Measurements from ENCODE around the gene HOXD13. TPM values are rescaled to one million over a fixed set of nuclear protein-coding genes. Genes with fewer than 3 reads are reported as not detected.

The HOXD13 gene
- total RNA-seq, 3 donors from 2014 or later = not detected

DNA sequence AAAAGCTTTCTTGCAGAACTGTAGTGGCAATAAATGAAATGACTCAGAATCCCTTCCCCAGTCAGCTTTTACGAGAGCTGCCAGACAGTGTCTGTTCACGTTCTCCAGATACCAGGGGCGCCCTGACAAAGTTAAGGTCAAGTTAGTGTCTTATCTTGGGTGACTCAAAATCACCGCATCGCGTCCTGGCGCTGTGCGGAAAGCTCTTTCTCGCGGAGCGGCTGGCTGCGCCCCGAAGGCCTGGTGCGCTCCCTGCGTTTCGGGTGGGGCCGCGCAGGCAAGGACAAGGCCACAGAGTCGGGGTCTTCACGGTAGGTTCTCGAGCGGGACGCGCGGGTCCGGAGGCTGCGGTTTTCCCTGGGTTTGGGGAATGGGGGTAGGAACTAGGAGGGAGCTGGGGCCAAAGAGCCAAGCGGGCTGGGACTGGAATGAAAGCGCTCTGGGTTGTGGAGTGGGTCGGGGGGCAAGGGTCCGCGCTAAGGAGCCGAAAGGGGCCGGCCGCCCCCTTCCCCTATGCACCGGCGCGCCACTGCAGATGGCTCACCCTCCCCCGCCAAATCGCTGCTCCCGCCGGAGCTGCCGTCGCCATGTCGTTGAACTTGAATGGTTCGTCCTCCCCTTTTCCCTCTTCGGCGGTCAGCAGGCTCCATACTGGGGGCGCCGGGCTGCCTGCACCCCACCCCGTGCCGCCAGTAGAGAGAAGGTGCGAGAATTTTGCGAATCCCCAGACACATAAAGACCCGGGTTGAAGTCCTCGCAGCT lies 12.0 kb downstream of the HOXD13 start:
- peaks cover 3% of the 10 kb centered on the region for H3K9me3 Mint-ChIP-seq
- ATAC-seq = no peak
- DNase-seq = no peak
- peaks cover 83% of the 10 kb centered on the region for H3K27me3 Mint-ChIP-seq (ENCODE audit: low read depth)
- H3K4me3 Mint-ChIP-seq = no peak overlapping the region
- H3K36me3 Mint-ChIP-seq (ENCODE audit: insufficient read depth) = no peaks in the 10 kb centered on the region
- peaks cover 14% of the 10 kb centered on the region for H3K4me1 Mint-ChIP-seq (ENCODE audit: low read depth)

DNA sequence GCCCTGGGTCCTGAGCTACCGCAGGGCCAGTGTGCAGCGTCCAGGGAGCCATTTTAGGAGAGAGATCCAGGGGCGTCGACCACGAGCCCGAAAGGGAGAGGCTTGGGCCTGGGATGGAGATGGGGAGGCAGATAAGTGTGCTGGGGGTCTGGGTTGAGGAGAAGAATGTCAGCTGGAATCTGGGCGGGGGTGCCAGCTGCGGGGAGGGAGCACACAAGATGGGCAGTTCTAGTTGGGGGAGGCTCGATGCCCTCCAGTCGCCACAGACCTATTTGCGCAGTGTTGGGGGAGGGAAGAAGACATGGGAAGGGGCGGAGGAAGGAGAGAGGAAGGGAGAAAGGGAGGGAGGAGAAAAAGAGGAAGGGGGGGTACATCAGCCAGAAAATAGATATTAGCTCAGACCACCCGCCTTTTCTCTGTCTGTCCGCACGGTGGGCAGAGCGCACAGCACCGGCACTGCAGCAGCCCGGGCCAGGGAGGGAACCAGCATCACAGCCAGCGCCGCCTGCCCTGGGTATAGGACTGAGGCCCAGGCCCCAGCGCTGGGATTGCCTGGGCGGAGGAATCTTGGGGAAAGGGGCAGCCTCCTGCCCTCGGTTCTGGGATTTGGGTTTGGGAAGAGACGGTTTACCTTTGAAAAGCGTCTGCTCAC lies 12.7 kb downstream of the HOXD13 start:
- Mint-ChIP-seq H3K4me3 (no peak overlapping the region), H3K4me1 (ENCODE audit: low read depth) (peaks cover 14% of the 10 kb centered on the region), H3K27me3 (ENCODE audit: low read depth) (peaks cover 86% of the 10 kb centered on the region), H3K9me3 (peaks cover 4% of the 10 kb centered on the region), H3K36me3 (ENCODE audit: insufficient read depth) (no peaks in the 10 kb centered on the region)
- ATAC-seq = no peak
- no peak for DNase-seq

DNA sequence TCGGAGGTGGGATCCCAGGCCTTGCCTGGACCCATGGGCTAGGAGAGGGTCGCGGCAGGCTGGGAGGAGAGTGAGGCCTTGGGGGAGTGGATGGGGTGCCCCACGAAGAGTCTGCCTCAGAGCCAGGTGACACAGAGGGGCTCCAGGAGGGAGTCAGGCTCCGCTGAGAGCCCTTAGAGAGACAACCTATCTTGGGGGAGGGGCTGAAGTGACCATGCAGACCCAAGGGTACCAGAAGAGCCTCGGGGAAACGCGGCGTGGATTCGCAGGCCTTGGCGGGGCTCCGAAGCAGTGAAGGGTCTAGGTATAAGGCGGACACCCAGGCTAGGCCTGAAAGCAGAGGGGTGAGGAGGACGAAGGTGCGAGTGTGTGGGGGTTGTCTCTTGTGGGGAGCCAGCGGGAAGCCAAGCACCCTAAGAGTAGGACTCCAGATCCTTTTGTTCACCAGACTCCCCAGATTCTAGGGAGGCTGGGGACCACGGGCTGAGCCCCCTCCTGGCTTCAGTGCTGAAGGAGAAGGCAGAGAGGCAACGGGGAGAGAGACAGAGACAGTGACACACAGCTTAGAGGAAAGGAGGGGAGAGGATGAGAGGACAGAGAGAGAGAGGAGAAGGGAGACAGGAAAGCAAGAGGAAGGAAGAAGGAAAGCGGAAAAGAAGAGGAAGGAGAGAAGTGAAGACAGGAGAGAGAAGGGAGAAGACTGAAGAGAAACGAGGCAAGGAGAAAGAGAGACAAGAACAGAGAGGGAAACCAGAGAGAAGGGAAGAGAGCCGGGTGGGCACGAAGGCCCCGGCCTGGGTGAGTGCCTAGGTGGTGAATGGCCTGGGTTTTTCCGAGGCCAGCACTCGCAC lies 13.4 kb downstream of the HOXD13 start:
- Mint-ChIP-seq H3K27me3 (ENCODE audit: low read depth) (peaks cover 86% of the 10 kb centered on the region), H3K9me3 (peaks cover 4% of the 10 kb centered on the region), H3K4me3 (peak overlapping the region; percentile 34), H3K36me3 (ENCODE audit: insufficient read depth) (no peaks in the 10 kb centered on the region), H3K4me1 (ENCODE audit: low read depth) (peaks cover 14% of the 10 kb centered on the region)
- peak; percentile 15 to 16 for ATAC-seq
- DNase-seq = no peak

DNA sequence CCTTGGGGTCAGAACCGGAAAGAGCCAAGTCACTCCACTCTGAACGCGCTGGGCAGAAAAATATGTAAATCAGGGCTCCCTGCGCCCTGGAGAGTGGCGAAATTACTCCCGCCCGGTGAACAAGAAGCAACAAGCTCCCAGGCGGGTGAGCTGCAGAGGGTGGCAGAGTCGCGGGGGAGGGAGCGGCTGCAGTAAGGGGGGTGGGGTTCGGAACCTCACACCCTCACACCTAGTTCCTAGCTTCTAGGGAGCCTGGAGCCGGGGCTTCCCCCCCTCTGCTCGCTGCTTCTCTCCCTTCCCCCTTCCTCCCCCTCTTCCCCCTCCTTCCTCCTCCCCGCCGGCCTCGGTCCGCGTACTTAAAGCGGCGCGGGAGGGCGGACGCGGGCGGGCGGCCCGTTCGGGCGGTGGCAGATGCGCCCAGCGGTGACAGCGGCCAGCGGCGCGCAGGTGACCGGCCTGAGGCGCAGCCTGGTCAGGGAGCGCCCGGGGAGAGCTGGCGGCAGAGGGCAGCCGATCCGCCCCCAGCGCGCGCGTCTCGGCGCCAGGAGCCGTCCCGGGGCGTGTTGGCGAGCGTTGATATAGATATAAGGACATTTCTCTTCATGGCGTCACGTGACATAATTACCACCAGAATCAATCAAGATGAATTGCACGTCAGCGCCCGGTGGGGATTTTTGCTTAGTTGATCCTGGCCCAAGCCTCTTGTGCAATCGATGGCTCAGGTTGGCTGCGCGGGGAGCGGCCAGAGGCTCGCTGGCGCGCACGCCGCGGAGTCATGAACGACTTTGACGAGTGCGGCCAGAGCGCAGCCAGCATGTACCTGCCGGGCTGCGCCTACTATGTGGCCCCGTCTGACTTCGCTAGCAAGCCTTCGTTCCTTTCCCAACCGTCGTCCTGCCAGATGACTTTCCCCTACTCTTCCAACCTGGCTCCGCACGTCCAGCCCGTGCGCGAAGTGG lies 14.3 kb downstream of the HOXD13 start, which contains the start of gene HOXD11:
HOXD11 (plus strand) TSS at position 700 of the 959 bp plus-strand sequence; CDS start at position 776, 76 bp downstream.
- peak; percentile 25 to 36 for ATAC-seq
- Mint-ChIP-seq H3K27me3 (ENCODE audit: low read depth) (peaks cover 85% of the 10 kb centered on the region), H3K4me3 (peak within 1 kb of the TSS; percentile 54), H3K9me3 (peaks cover 4% of the 10 kb centered on the region), H3K36me3 (ENCODE audit: insufficient read depth) (no peaks in the 10 kb centered on the region), H3K4me1 (ENCODE audit: low read depth) (peaks cover 16% of the 10 kb centered on the region)
- no peak for DNase-seq

DNA sequence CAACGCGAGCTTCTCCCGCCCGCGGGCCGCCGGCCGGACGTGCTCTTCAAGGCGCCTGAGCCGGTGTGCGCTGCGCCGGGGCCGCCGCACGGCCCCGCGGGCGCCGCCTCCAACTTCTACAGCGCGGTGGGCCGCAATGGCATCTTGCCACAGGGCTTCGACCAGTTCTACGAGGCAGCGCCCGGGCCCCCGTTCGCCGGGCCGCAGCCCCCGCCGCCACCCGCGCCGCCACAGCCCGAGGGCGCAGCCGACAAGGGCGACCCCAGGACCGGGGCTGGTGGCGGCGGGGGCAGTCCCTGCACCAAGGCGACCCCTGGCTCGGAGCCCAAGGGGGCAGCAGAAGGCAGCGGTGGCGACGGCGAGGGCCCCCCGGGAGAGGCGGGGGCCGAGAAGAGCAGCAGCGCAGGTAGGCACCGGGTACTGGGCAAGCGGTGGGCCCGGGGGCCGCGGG lies 15.2 kb downstream of the HOXD13 start:
- no peak for DNase-seq
- ATAC-seq = no peak
- Mint-ChIP-seq H3K27me3 (ENCODE audit: low read depth) (peaks cover 85% of the 10 kb centered on the region), H3K36me3 (ENCODE audit: insufficient read depth) (no peaks in the 10 kb centered on the region), H3K9me3 (peaks cover 4% of the 10 kb centered on the region), H3K4me3 (no peak overlapping the region), H3K4me1 (ENCODE audit: low read depth) (peaks cover 16% of the 10 kb centered on the region)

DNA sequence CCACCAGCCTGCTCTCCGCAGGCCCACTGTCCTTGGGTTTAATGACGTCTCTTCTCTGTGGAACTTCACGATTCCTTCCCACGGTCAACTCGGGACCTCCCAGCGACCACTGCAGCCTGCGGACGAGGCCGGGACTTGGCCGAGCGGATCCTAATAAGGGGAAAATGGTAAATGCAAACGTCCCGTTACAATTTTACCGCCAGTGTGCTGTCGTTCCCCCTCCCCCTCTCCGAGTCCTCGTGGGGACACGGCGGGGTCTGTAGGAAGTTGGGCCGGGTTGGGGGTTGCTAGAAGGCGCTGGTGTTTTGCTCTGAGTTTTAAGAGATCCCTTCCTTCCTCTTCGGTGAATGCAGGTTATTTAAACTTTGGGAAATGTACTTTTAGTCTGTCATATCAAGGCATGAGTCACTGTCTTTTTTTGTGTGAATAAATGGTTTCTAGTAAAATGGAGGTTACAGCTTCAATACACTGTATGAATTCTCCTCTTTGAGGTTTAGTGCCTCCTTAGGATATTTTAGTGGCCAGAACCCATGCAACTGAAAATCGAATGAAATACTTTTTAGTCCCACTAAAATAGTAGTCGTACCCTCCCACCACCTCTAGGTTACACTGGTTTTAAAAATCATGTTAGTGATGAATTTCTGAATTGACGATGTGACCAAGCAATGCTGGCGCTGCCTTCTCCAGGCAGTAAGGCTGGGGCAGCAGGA lies 16.8 kb downstream of the HOXD13 start:
- DNase-seq = no peak
- ATAC-seq = no peak
- no peaks in the 10 kb centered on the region for H3K36me3 Mint-ChIP-seq (ENCODE audit: insufficient read depth)
- peaks cover 4% of the 10 kb centered on the region for H3K9me3 Mint-ChIP-seq
- peaks cover 86% of the 10 kb centered on the region for H3K27me3 Mint-ChIP-seq (ENCODE audit: low read depth)
- H3K4me1 Mint-ChIP-seq (ENCODE audit: low read depth) = peaks cover 16% of the 10 kb centered on the region
- H3K4me3 Mint-ChIP-seq = no peak overlapping the region

DNA sequence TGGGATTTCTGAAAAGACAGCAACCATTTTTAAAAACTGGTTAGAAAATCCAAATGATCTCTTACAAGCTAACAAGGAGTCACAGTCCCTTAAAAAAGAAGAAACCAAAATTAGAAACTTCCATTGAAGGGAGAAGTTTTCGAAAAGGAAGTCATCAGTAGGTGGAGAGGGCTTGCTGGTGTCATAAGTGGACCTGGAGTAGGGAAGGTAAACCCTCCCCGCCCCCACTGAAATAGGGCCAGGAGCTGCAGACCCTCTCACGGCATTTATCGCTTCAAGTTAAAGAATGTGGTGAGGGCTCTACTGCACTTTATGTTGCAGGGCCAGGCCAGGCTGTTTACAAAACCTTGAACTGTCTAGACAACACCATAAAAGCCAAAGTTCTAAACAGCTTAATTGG lies 17.4 kb downstream of the HOXD13 start:
- DNase-seq (no peak), ATAC-seq (no peak)
- peaks cover 16% of the 10 kb centered on the region for H3K4me1 Mint-ChIP-seq (ENCODE audit: low read depth)
- H3K27me3 Mint-ChIP-seq (ENCODE audit: low read depth) = peaks cover 86% of the 10 kb centered on the region
- H3K36me3 Mint-ChIP-seq (ENCODE audit: insufficient read depth) = no peaks in the 10 kb centered on the region
- peaks cover 4% of the 10 kb centered on the region for H3K9me3 Mint-ChIP-seq
- no peak overlapping the region for H3K4me3 Mint-ChIP-seq

DNA sequence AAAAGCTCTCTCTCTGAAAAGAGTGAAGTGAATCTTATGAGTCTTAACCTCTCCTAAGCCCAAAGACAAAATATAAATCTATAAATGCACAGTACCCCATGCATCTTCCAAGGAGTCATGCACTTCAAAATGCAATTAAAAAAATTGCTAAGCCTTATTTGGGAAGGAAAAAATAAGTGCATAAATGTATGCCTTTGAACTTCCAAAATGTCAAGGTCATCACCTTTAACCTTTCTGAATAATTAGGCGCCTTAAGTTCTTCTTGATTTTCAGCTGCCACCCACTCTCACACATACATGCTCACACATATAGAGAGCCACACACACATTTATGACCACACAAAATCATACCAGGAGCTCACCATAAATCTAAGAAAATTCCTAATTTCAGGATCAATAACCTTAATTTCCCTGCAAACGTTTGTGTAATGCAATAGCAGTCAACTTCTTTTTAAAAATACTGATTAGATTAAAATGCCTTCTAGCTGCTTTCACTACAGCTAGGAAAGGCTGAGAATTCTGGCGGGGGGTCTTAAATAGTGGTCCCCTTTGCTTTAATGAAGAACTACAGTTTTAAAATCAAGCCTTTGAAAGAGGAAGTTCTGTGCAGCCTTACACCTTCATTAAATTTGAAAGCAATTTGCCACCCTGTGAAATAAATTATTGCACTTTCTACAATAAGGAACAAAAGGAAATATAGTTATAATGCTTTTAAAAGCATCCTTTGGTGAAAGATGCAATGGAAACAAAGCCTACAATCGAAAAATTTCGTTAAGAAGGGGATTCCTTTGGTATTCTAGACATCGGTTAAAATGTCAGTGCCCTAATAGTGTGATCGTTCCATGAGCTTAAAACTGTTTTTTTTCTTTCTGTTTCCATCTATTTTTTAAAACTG lies 18.1 kb downstream of the HOXD13 start:
- H3K9me3 Mint-ChIP-seq = peaks cover 4% of the 10 kb centered on the region

GRCh38 chr2:176111309-176111663 lies 18.8 kb downstream of the HOXD13 start:
- H3K4me1 Mint-ChIP-seq (ENCODE audit: low read depth) = peaks cover 9% of the 10 kb centered on the region
- H3K27me3 Mint-ChIP-seq (ENCODE audit: low read depth) = peaks cover 85% of the 10 kb centered on the region
- peaks cover 4% of the 10 kb centered on the region for H3K9me3 Mint-ChIP-seq
- H3K36me3 Mint-ChIP-seq (ENCODE audit: insufficient read depth) = no peaks in the 10 kb centered on the region
- DNase-seq = no peak
- no peak overlapping the region for H3K4me3 Mint-ChIP-seq
- no peak for ATAC-seq

More for the DNA sequence above, 18.1 kb downstream of the HOXD13 start:
- ATAC-seq = no peak
- H3K4me1 Mint-ChIP-seq (ENCODE audit: low read depth) = peaks cover 14% of the 10 kb centered on the region
- no peaks in the 10 kb centered on the region for H3K36me3 Mint-ChIP-seq (ENCODE audit: insufficient read depth)
- no peak for DNase-seq
- H3K27me3 Mint-ChIP-seq (ENCODE audit: low read depth) = peaks cover 86% of the 10 kb centered on the region
- no peak overlapping the region for H3K4me3 Mint-ChIP-seq

- peaks cover 6% of the 10 kb centered on the region for H3K4me1 Mint-ChIP-seq (ENCODE audit: low read depth)
- ATAC-seq (no peak), DNase-seq (no peak)
- no peak overlapping the region for H3K4me3 Mint-ChIP-seq
- H3K27me3 Mint-ChIP-seq (ENCODE audit: low read depth) = peaks cover 89% of the 10 kb centered on the region
- H3K36me3 Mint-ChIP-seq (ENCODE audit: insufficient read depth) = no peaks in the 10 kb centered on the region
- peaks cover 7% of the 10 kb centered on the region for H3K9me3 Mint-ChIP-seq
These were observed 19.4 kb downstream of the HOXD13 start for GRCh38 chr2:176111846-176112374.

- H3K36me3 Mint-ChIP-seq (ENCODE audit: insufficient read depth) = no peaks in the 10 kb centered on the region
- no peak for ATAC-seq
- H3K27me3 Mint-ChIP-seq (ENCODE audit: low read depth) = peaks cover 90% of the 10 kb centered on the region
- H3K4me3 Mint-ChIP-seq = no peak overlapping the region
- H3K9me3 Mint-ChIP-seq = peaks cover 8% of the 10 kb centered on the region
- no peak for DNase-seq
- H3K4me1 Mint-ChIP-seq (ENCODE audit: low read depth) = peaks cover 3% of the 10 kb centered on the region
These were observed 20.1 kb downstream of the HOXD13 start for GRCh38 chr2:176112375-176113302.

Data from activated T-cell treated with anti-CD3 and anti-CD28 coated beads, Interleukin-2, amount 50 U/mL, for 4 hours (primary cell).